ENCODE results near the gene DOCK4. TPM values are rescaled to one million over a fixed set of nuclear protein-coding genes. Genes with fewer than 3 reads are reported as not detected.

DOCK4 gene
- total and polyA plus RNA-seq, 2 of the 8 experiments (the other 6 are each of a cell fraction or from before 2014, with no cell fraction given): 5.1 to 23.6 TPM

GRCh38 chr7:111919631-111920179, 286.5 kb downstream of the DOCK4 start:
- Histone ChIP-seq H3K4ac (replicated peaks; ENCODE audit: insufficient read length, low read depth, low read length) (no peak overlapping the region), H3K27me3 (replicated peaks in 1 of 4; ENCODE audit: control insufficient read depth in 3 of 4, extremely low read depth in 1 of 4, insufficient read depth in 3 of 4, low read length in 3 of 4) (no peaks in the 10 kb centered on the region), H2AFZ (ENCODE audit: low read length) (no peak overlapping the region), H3K56ac (replicated peaks; ENCODE audit: insufficient read length, low read depth, low read length) (no peak overlapping the region), H3K27ac (ENCODE audit: low read depth, low read length) (no peak overlapping the region), H3K4me1 (replicated peaks in 1 of 4; ENCODE audit: control insufficient read depth in 3 of 4, insufficient read depth in 4 of 4, low read length in 3 of 4) (no peaks in the 10 kb centered on the region), H2BK5ac (ENCODE audit: low read depth, low read length) (no peak overlapping the region), H3K4me2 (ENCODE audit: insufficient read depth in 1 of 2, low read depth in 2 of 2, low read length in 2 of 2) (no peak overlapping the region), H2BK15ac (ENCODE audit: low read length) (no peak overlapping the region), H3K9ac (replicated peaks in 1 of 4; ENCODE audit: extremely low read depth in 1 of 4, low read depth in 3 of 4, low read length in 3 of 4) (no peak overlapping the region), H2BK120ac (replicated peaks; ENCODE audit: low read depth, low read length) (no peak overlapping the region), H4K5ac (ENCODE audit: insufficient read length, low read depth, low read length) (no peak overlapping the region), H3K4me3 (ENCODE audit: extremely low read depth in 1 of 4, insufficient read depth in 2 of 4, low read depth in 3 of 4, low read length in 4 of 4) (no peak overlapping the region), H4K20me1 (replicated peaks in 1 of 2; ENCODE audit: control insufficient read depth in 1 of 2, insufficient read depth in 2 of 2, low read length in 2 of 2) (no peaks in the 10 kb centered on the region), H2BK12ac (ENCODE audit: low read depth, low read length) (no peak overlapping the region), H3K23ac (ENCODE audit: insufficient read length) (no peak overlapping the region), H3K36me3 (ENCODE audit: control insufficient read depth in 2 of 4, insufficient read depth in 4 of 4, low read length in 3 of 4) (no peaks in the 10 kb centered on the region), H3K79me2 (ENCODE audit: control insufficient read depth in 1 of 2, insufficient read depth in 2 of 2, low read length in 2 of 2) (no peaks in the 10 kb centered on the region), H3K23me2 (ENCODE audit: low read depth, low read length) (no peaks in the 10 kb centered on the region), H3K9me3 (ENCODE audit: insufficient read depth in 2 of 2, low read depth in 1 of 2, low read length in 1 of 2) (no peaks in the 10 kb centered on the region), H3K18ac (ENCODE audit: extremely low read depth, low read length) (no peak overlapping the region), H3K79me1 (ENCODE audit: low read depth, low read length) (no peaks in the 10 kb centered on the region), H4K8ac (ENCODE audit: extremely low read depth, insufficient read depth, low read length) (no peak overlapping the region), H2AK5ac (ENCODE audit: low read depth, low read length) (no peak overlapping the region), H2BK20ac (ENCODE audit: low read length) (no peak overlapping the region), H3K14ac (ENCODE audit: insufficient read length) (no peak overlapping the region), H4K91ac (replicated peaks; ENCODE audit: insufficient read length, low read length) (no peak overlapping the region)
- ChIA-PET CTCF (ENCODE audit: partially characterized antibody) (interaction anchor here (0.6 to 0.9 kb wide), 2 partner anchors 463 to 688 kb away, joined by 4 to 5 read pairs; no protein-coding TSS in a partner anchor), POLR2A (ENCODE audit: partially characterized antibody) (no interaction called here)
- 82% methylated on average over 5 of the region's 5 CpGs; no CpG with 5 or more reads in 1 of the 2 experiments for WGBS, 2 experiments (ENCODE audit: extremely low coverage in 1 of 2, insufficient coverage in 1 of 2, insufficient read length in 1 of 2, insufficient replicate concordance in 2 of 2, low coverage in 1 of 2, low lambda C conversion rate in 2 of 2, missing lambda C conversion rate in 1 of 2)
- DNase-seq (ENCODE audit: low read depth in 1 of 2, low spot score in 2 of 2): no peak
- no peak for FAIRE-seq
- TF ChIP-seq MAFK (IDR thresholded peaks at IDR 0.05; ENCODE audit: low read depth, low read length) (no peak), SP1 (IDR thresholded peaks at IDR 0.05; ENCODE audit: low read depth, low read length) (no peak), JUN (IDR thresholded peaks at IDR 0.05; ENCODE audit: low read depth, low read length) (no peak)

All from H1 (cell line).